ENCODE data around the gene LAMTOR3.

Gene LAMTOR3

GRCh38 chr4:99845708-99846469, 48.3 kb downstream of the LAMTOR3 start:
- Histone ChIP-seq H3K27ac (no peak overlapping the region), H3K27me3 (ENCODE audit: insufficient read depth, low read depth, severe bottlenecking) (no peaks in the 10 kb centered on the region), H3K4me3 (ENCODE audit: low read depth, low read length) (no peak overlapping the region), H3K36me3 (no peaks in the 10 kb centered on the region), H3K9me3 (ENCODE audit: severe bottlenecking) (no peaks in the 10 kb centered on the region)
- TF ChIP-seq CTCF (IDR thresholded peaks at IDR 0.05; ENCODE audit: low read depth, low read length), result no peak
- DNase-seq, result no peak

GRCh38 chr4:99845179-99845578, 49.0 kb downstream of the LAMTOR3 start:
- Histone ChIP-seq H3K27ac (no peak overlapping the region), H3K27me3 (ENCODE audit: insufficient read depth, low read depth, severe bottlenecking) (no peaks in the 10 kb centered on the region), H3K9me3 (ENCODE audit: severe bottlenecking) (no peaks in the 10 kb centered on the region), H3K36me3 (no peaks in the 10 kb centered on the region), H3K4me3 (ENCODE audit: low read depth, low read length) (no peak overlapping the region)
- no peak for DNase-seq
- no peak for TF ChIP-seq CTCF (IDR thresholded peaks at IDR 0.05; ENCODE audit: low read depth, low read length)

- H3K4me3 ChIP-seq (ENCODE audit: low read depth, low read length), result no peak overlapping the region
- H3K27me3 ChIP-seq (ENCODE audit: insufficient read depth, low read depth, severe bottlenecking), result no peaks in the 10 kb centered on the region
- no peak for DNase-seq
- no peaks in the 10 kb centered on the region for H3K36me3 ChIP-seq
- H3K27ac ChIP-seq, result no peak overlapping the region
- TF ChIP-seq CTCF (IDR thresholded peaks at IDR 0.05; ENCODE audit: low read depth, low read length), result no peak
- no peaks in the 10 kb centered on the region for H3K9me3 ChIP-seq (ENCODE audit: severe bottlenecking)
Observed at GRCh38 chr4:99844048-99844447, 50.2 kb downstream of the LAMTOR3 start.

- Histone ChIP-seq H3K4me3 (ENCODE audit: low read depth, low read length) (no peak overlapping the region), H3K36me3 (no peaks in the 10 kb centered on the region), H3K27me3 (ENCODE audit: insufficient read depth, low read depth, severe bottlenecking) (no peaks in the 10 kb centered on the region), H3K9me3 (ENCODE audit: severe bottlenecking) (no peaks in the 10 kb centered on the region), H3K27ac (no peak overlapping the region)
- no peak for TF ChIP-seq CTCF (IDR thresholded peaks at IDR 0.05; ENCODE audit: low read depth, low read length)
- DNase-seq, result no peak
Observed at GRCh38 chr4:99843413-99843812, 50.8 kb downstream of the LAMTOR3 start.

- Histone ChIP-seq H3K4me3 (ENCODE audit: low read depth, low read length) (no peak overlapping the region), H3K9me3 (ENCODE audit: severe bottlenecking) (no peaks in the 10 kb centered on the region), H3K27me3 (ENCODE audit: insufficient read depth, low read depth, severe bottlenecking) (no peaks in the 10 kb centered on the region), H3K27ac (no peak overlapping the region), H3K36me3 (no peaks in the 10 kb centered on the region)
- no peak for DNase-seq
- no peak for TF ChIP-seq CTCF (IDR thresholded peaks at IDR 0.05; ENCODE audit: low read depth, low read length)
Observed at GRCh38 chr4:99841129-99841528, 53.1 kb downstream of the LAMTOR3 start.

GRCh38 chr4:99838927-99839326, 55.3 kb downstream of the LAMTOR3 start:
- TF ChIP-seq CTCF (IDR thresholded peaks at IDR 0.05; ENCODE audit: low read depth, low read length), result no peak
- H3K9me3 ChIP-seq (ENCODE audit: severe bottlenecking), result no peaks in the 10 kb centered on the region
- no peak overlapping the region for H3K4me3 ChIP-seq (ENCODE audit: low read depth, low read length)
- no peak for DNase-seq
- H3K27me3 ChIP-seq (ENCODE audit: insufficient read depth, low read depth, severe bottlenecking), result no peaks in the 10 kb centered on the region
- no peak overlapping the region for H3K27ac ChIP-seq
- H3K36me3 ChIP-seq, result no peaks in the 10 kb centered on the region

All from WERI-Rb-1 (cell line).